K562 (cell line): ENCODE results near the gene RACGAP1. TPM values are rescaled to one million over a fixed set of nuclear protein-coding genes. Genes with fewer than 3 reads are reported as not detected.

Experiments used
- DMBX1 ChIP-seq: fragments of 250-450 bp; sonication (Bioruptor Pico); IDR thresholded peaks from 2 replicates; pipeline ENCODE4 v1.8.0; 2022; ENCODE audit warnings: inconsistent platforms, mild to moderate bottlenecking, moderate library complexity, borderline replicate concordance
- MGA ChIP-seq: fragments of 450-650 bp; IDR thresholded peaks from 2 replicates; pipeline ENCODE4 v1.6.1; 2016; ENCODE audit warnings: mild to moderate bottlenecking, moderate library complexity
- MLX ChIP-seq, 2 experiments: fragments of 450-650 bp in 1 of 2; sonication (generic) in 1 of 2; formaldehyde crosslinking; conservative IDR thresholded peaks; 2 replicates each; pipeline versions ENCODE4 v1.4.0 to v1.8.1; 2020 to 2022; ENCODE audit warnings: mild to moderate bottlenecking in 1 of 2, missing genetic modification reagents in 1 of 2
- TEAD4 ChIP-seq, 2 experiments: sonication (generic) in 1 of 2; formaldehyde crosslinking in 1 of 2; IDR thresholded peaks; 2 replicates each; pipeline versions ENCODE4 v1.6.1 to v1.8.0; 2012 to 2022; ENCODE audit warnings: borderline replicate concordance in 1 of 2, inconsistent platforms in 1 of 2, low read length in 1 of 2, mild to moderate bottlenecking in 1 of 2, missing genetic modification reagents in 1 of 2
- ZFP36 ChIP-seq: fragments of 150-350 bp; IDR thresholded peaks from 2 replicates; pipeline ENCODE4 v1.6.1; 2018; ENCODE audit warnings: low read length, low read depth; ENCODE audit not compliant: partially characterized antibody
- ZNF324 ChIP-seq: fragments of 250-450 bp; sonication (Bioruptor Pico); IDR thresholded peaks from 2 replicates; pipeline ENCODE4 v1.4.0; 2020; ENCODE audit warnings: mild to moderate bottlenecking
- ZNF609 ChIP-seq: sonication (generic); formaldehyde crosslinking; IDR thresholded peaks from 2 replicates; pipeline ENCODE4 v1.8.1; 2023; ENCODE audit warnings: missing genetic modification reagents, mild to moderate bottlenecking, borderline replicate concordance
- polyA plus RNA-seq, 8 experiments: library from polyadenylated mRNA; depleted of rRNA in 4 of 8; stranded (reverse) in 5 of 8; unstranded in 3 of 8; fragments of >200 nt; fragmentation: Nextera tagmentation in 2 of 8; fragmentation: Illumina TruSeq in 1 of 8; extraction: Ambion mirVana in 2 of 8; extraction: Trizol in 1 of 8; gene quantifications; 2 replicates each; pipeline versions ENCODE4 v1.2.1 to v1.2.3, GENCODE V29; 2011 to 2014; ENCODE audit warnings: inconsistent platforms in 1 of 8, missing spikeins in 1 of 8
- total RNA-seq, 7 experiments: library from RNA; depleted of rRNA in 6 of 7; stranded (reverse); fragments of >200 nt in 6 of 7; fragmentation: Illumina TruSeq in 2 of 7; extraction: Trizol in 2 of 7; gene quantifications; 2 replicates each; pipeline versions ENCODE4 v1.2.1 to v1.2.3, GENCODE V29; 2011 to 2021; ENCODE audit warnings: low replicate concordance in 1 of 7

RACGAP1 gene
- total and polyA plus RNA-seq, 9 of the 15 experiments (the other 6 are each of a cell fraction or from before 2014, with no cell fraction given): 56.4 to 92.9 (median 71.8) TPM

- TF ChIP-seq MGA (peak; percentile 50), ZNF609 (no peak), DMBX1 (CRISPR knock-in tag) (peak; percentile 94), MLX (CRISPR knock-in tag; conservative IDR thresholded peaks at IDR 0.05) (no peak), ZFP36 (peak; percentile 96), ZNF324 (CRISPR knock-in tag) (no peak), TEAD4 (IDR thresholded peaks at IDR 0.05; ENCODE audit: low read length) (peak; percentile 97), TEAD4 (CRISPR knock-in tag; IDR thresholded peaks at IDR 0.05; ENCODE audit: borderline replicate concordance) (no peak)
These were observed 25.3 kb upstream of the RACGAP1 start (continued) for GRCh38 chr12:50050410-50051098.
